K562 (cell line): ENCODE measurements around the gene DHCR24. TPM values are rescaled to one million over a fixed set of nuclear protein-coding genes. Genes with fewer than 3 reads are reported as not detected.

ENCODE experiments used
- ATAC-seq: fragments of 200-7000 bp; cut with Tn5 transposase; 3 replicates; pipeline ENCODE4 v1.9.1; 2020; ENCODE audit warnings: moderate library complexity
- BruUV-seq: library from RNA; stranded (reverse); fragments of 400-500 nt; replicated peaks from 2 replicates; lab custom pipeline; 2021; lab: Mats Ljungman, UMichigan
- CTCF ChIA-PET: fragments of 300-600 bp; formaldehyde crosslinking; extraction: SDS; loops from one replicate; lab custom pipeline; 2021; ENCODE audit warnings: low intra/inter-chr PET ratio; lab: Yijun Ruan, JAX
- POLR2A ChIA-PET: fragments of 300-600, 350-650 bp; sonication (Branson Sonifier 250); formaldehyde crosslinking; extraction: SDS; loops from one replicate; lab custom pipeline; 2021; ENCODE audit warnings: antibody characterized with exemption, inconsistent platforms; lab: Yijun Ruan, JAX
- DNase-seq, 4 experiments: peaks; one replicate each; pipeline versions ENCODE4 v3.0.0 to v3.0.0-alpha.2; 2011 to 2018; ENCODE audit warnings: low spot score in 3 of 4, mixed read lengths in 3 of 4; ENCODE audit errors: extremely low read depth in 1 of 4
- FAIRE-seq: peaks from 2 replicates; lab custom pipeline; 2011; peaks lifted over from hg19 to GRCh38; lab: Jason Lieb, UNC
- H2AFZ ChIP-seq: 2 replicates; pipeline ENCODE4 v1.6.0; 2011; ENCODE audit warnings: low read depth, low read length, control low read depth, inconsistent platforms
- H3K27ac ChIP-seq: fragments of 200-600 bp; 3 replicates; pipeline ENCODE4 v1.8.0; 2011; ENCODE audit warnings: low read depth, mild to moderate bottlenecking, control low read depth, inconsistent platforms, low read length, moderate library complexity, mixed read lengths; ENCODE audit errors: extremely low read depth
- H3K27me3 ChIP-seq, 2 experiments: fragments of 300-600 bp in 1 of 2; 2 replicates in 1 of 2; 3 replicates in 1 of 2; pipeline versions ENCODE4 v1.6.0 to v1.8.0; 2011; ENCODE audit warnings: inconsistent platforms in 2 of 2, low read length in 2 of 2, mild to moderate bottlenecking in 1 of 2, mixed read lengths in 1 of 2, moderate library complexity in 1 of 2; ENCODE audit not compliant: control insufficient read depth in 2 of 2, insufficient read depth in 2 of 2
- H3K36me3 ChIP-seq: fragments of 300-600 bp; 3 replicates; pipeline ENCODE4 v1.8.0; 2011; ENCODE audit warnings: mild to moderate bottlenecking, low read length, inconsistent platforms; ENCODE audit not compliant: control insufficient read depth, insufficient read depth
- H3K4me1 ChIP-seq, 2 experiments: fragments of 200-600 bp in 1 of 2; replicated peaks in 1 of 2; 2 replicates in 1 of 2; 3 replicates in 1 of 2; pipeline versions ENCODE4 v1.5.1 to v1.8.0; 2011; ENCODE audit warnings: inconsistent platforms in 2 of 2, low read length in 2 of 2, mild to moderate bottlenecking in 1 of 2, mixed read lengths in 1 of 2, moderate library complexity in 1 of 2; ENCODE audit not compliant: control insufficient read depth in 2 of 2, insufficient read depth in 2 of 2
- H3K4me2 ChIP-seq: 2 replicates; pipeline ENCODE4 v1.6.1; 2011; ENCODE audit warnings: low read length, control low read depth, inconsistent platforms, mixed read lengths; ENCODE audit not compliant: insufficient read depth
- H3K4me3 ChIP-seq: fragments of 200-600 bp; sonication (generic), shearing (Covaris generic); 2 replicates; pipeline ENCODE4 v1.5.1; 2016; ENCODE audit warnings: control low read depth, inconsistent platforms
- H3K79me2 ChIP-seq: fragments of 200-600 bp; 3 replicates; pipeline ENCODE4 v1.8.0; 2011; ENCODE audit warnings: low read length, inconsistent platforms; ENCODE audit not compliant: control insufficient read depth, insufficient read depth
- H3K9ac ChIP-seq, 2 experiments: 2 replicates each; pipeline versions ENCODE4 v1.6.0 to v1.6.1; 2011; ENCODE audit warnings: low read depth in 2 of 2, low read length in 2 of 2, control low read depth in 1 of 2, inconsistent platforms in 1 of 2, mild to moderate bottlenecking in 1 of 2, mixed read lengths in 1 of 2; ENCODE audit not compliant: insufficient read depth in 1 of 2
- H3K9me1 ChIP-seq: one replicate; pipeline ENCODE4 v1.6.0; 2011; ENCODE audit warnings: inconsistent platforms, mild to moderate bottlenecking, low read length, moderate library complexity; ENCODE audit not compliant: control insufficient read depth, insufficient read depth
- H3K9me3 ChIP-seq: replicated peaks from 2 replicates; pipeline ENCODE4 v1.5.1; 2011; ENCODE audit warnings: low read depth, low read length, inconsistent platforms; ENCODE audit not compliant: control insufficient read depth, insufficient read depth
- H4K20me1 ChIP-seq: replicated peaks from 2 replicates; pipeline ENCODE4 v1.6.1; 2011; ENCODE audit warnings: low read length, inconsistent platforms, mixed read lengths; ENCODE audit not compliant: control insufficient read depth, insufficient read depth
- CREB1 ChIP-seq, 2 experiments: sonication (generic) in 1 of 2; formaldehyde crosslinking in 1 of 2; IDR thresholded peaks; 2 replicates each; pipeline versions ENCODE4 v1.6.1 to v1.8.0; 2012 to 2022; ENCODE audit warnings: inconsistent platforms in 1 of 2, mild to moderate bottlenecking in 1 of 2, missing genetic modification reagents in 1 of 2, moderate library complexity in 1 of 2
- E2F3 ChIP-seq: fragments of 250-450 bp; sonication (Bioruptor Pico); IDR thresholded peaks from 2 replicates; pipeline ENCODE4 v1.4.0; 2020; ENCODE audit warnings: mild to moderate bottlenecking
- FOS ChIP-seq: IDR thresholded peaks from 3 replicates; pipeline ENCODE4 v1.6.1; 2011; ENCODE audit not compliant: insufficient read length; ENCODE audit errors: extremely low read depth
- FOXP1 ChIP-seq: sonication (generic); formaldehyde crosslinking; IDR thresholded peaks from 2 replicates; pipeline ENCODE4 v1.8.0; 2022; ENCODE audit warnings: mild to moderate bottlenecking, missing genetic modification reagents
- LARP7 ChIP-seq: fragments of 450-650 bp; IDR thresholded peaks from 2 replicates; pipeline ENCODE4 v1.6.1; 2016
- MTF1 ChIP-seq: fragments of 250-450 bp; sonication (Bioruptor Pico); IDR thresholded peaks from 2 replicates; pipeline ENCODE4 v1.9.0; 2021; ENCODE audit warnings: moderate library complexity, mild to moderate bottlenecking, inconsistent platforms, borderline replicate concordance
- PHTF2 ChIP-seq: fragments of 250-450 bp; sonication (Bioruptor Pico); IDR thresholded peaks from 2 replicates; pipeline ENCODE4 v1.5.0; 2021; ENCODE audit warnings: mild to moderate bottlenecking
- PRPF4 ChIP-seq: fragments of 200-400 bp; formaldehyde crosslinking; IDR thresholded peaks from one replicate; pipeline ENCODE4 v1.6.1; 2017; ENCODE audit warnings: low read length, low read depth, mild to moderate bottlenecking; ENCODE audit not compliant: insufficient read depth, poor library complexity, severe bottlenecking
- SRSF3 ChIP-seq: fragments of 200-400 bp; formaldehyde crosslinking; IDR thresholded peaks from 2 replicates; pipeline ENCODE4 v1.6.1; 2016; ENCODE audit warnings: mild to moderate bottlenecking, low read length, moderate library complexity; ENCODE audit not compliant: insufficient read depth
- TRIM28 ChIP-seq: fragments of 450-650 bp; IDR thresholded peaks from 2 replicates; pipeline ENCODE4 v1.6.1; 2017
- XRCC4 ChIP-seq: IDR thresholded peaks from one replicate; pipeline ENCODE4 v1.6.1; 2011; ENCODE audit not compliant: insufficient read depth, insufficient read length; ENCODE audit errors: extremely low read depth
- ZBTB7A ChIP-seq: IDR thresholded peaks from 2 replicates; pipeline ENCODE4 v1.6.1; 2011; ENCODE audit warnings: low read depth, mild to moderate bottlenecking, low read length, moderate library complexity, borderline replicate concordance; ENCODE audit not compliant: control insufficient read depth
- ZNF24 ChIP-seq: fragments of 450-650 bp; IDR thresholded peaks from 2 replicates; pipeline ENCODE4 v1.6.1; 2016
- ZNF311 ChIP-seq: fragments of 250-450 bp; sonication (Bioruptor Pico); IDR thresholded peaks from 2 replicates; pipeline ENCODE4 v1.4.0; 2020; ENCODE audit warnings: mild to moderate bottlenecking, moderate library complexity
- WGBS: fragments of 100-300 bp; shearing (Covaris generic); methylation state at CpG from one replicate; pipeline ENCODE4 v1.1.6; 2016; ENCODE audit warnings: low coverage, mixed read lengths; ENCODE audit not compliant: insufficient coverage; ENCODE audit errors: missing lambda C conversion rate; 5-methylcytosine and 5-hydroxymethylcytosine counted together
- in situ Hi-C: fragments of 300-500 bp; cut with MboI; formaldehyde crosslinking; loops from 4 replicates; pipeline ENCODE4 v1.15.0; 2018; ENCODE audit warnings: inconsistent platforms, mixed read lengths
- intact Hi-C: fragments of 100-400 bp; cut with micrococcal nuclease; formaldehyde crosslinking; loops from 2 replicates; pipeline ENCODE4 v1.14.2; 2022
- polyA plus RNA-seq, 8 experiments: library from polyadenylated mRNA; depleted of rRNA in 4 of 8; stranded (reverse) in 5 of 8; unstranded in 3 of 8; fragments of >200 nt; fragmentation: Nextera tagmentation in 2 of 8; fragmentation: Illumina TruSeq in 1 of 8; extraction: Ambion mirVana in 2 of 8; extraction: Trizol in 1 of 8; gene quantifications; 2 replicates each; pipeline versions ENCODE4 v1.2.1 to v1.2.3, GENCODE V29; 2011 to 2014; ENCODE audit warnings: inconsistent platforms in 1 of 8, missing spikeins in 1 of 8
- total RNA-seq, 7 experiments: library from RNA; depleted of rRNA in 6 of 7; stranded (reverse); fragments of >200 nt in 6 of 7; fragmentation: Illumina TruSeq in 2 of 7; extraction: Trizol in 2 of 7; gene quantifications; 2 replicates each; pipeline versions ENCODE4 v1.2.1 to v1.2.3, GENCODE V29; 2011 to 2021; ENCODE audit warnings: low replicate concordance in 1 of 7
- TF ChIP-seq, protein P1 (sequence below): sonication (generic); formaldehyde crosslinking; IDR thresholded peaks from 2 replicates; pipeline ENCODE4 v1.8.0; 2022; ENCODE audit warnings: mild to moderate bottlenecking, low read depth, missing genetic modification reagents
- TF ChIP-seq, protein P2 (sequence below): sonication (generic); formaldehyde crosslinking; IDR thresholded peaks from 2 replicates; pipeline ENCODE4 v1.4.0; 2020; ENCODE audit warnings: mild to moderate bottlenecking, missing genetic modification reagents
- TF ChIP-seq, protein P3 (sequence below): fragments of 450-650 bp; formaldehyde crosslinking; IDR thresholded peaks from 2 replicates; pipeline ENCODE4 v1.4.0; 2020; ENCODE audit warnings: mild to moderate bottlenecking, moderate library complexity

Gene DHCR24
- total and polyA plus RNA-seq, 9 of the 15 experiments (the other 6 are each of a cell fraction or from before 2014, with no cell fraction given): 23.4 to 161 (median 79.9) TPM

DNA sequence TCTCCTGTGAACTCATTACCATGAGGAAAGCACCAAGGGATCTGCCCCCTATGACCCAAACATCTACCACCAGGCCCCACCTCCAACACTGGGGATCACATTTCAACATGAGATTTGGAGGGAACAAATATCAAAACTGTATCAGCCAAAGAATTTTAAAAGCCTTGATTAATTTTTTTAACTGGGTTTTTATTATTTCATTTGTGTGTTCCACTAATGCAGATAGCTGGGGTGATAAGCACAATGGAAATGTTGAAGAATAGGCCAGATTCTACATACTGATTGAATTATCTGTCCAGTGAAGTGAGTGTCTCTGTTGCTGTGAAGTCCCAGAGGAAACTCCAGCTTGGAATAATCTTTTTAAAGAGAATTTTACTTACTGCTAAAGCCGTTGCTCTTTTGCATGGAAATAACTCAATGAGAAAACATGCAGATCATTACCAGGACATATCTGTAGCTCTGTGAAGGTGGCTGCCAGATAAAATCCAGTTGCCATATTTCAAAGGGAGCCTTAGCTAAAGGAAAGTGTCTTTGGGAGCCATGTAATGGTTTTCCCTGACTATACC lies 44.4 kb upstream of the DHCR24 start:
- Histone ChIP-seq H3K9me3 (0 out of 2 replicates have a peak, but pooled peaks cover 2% of the 10 kb centered on the region), H3K36me3 (no peaks in the 10 kb centered on the region), H3K9me1 (no peaks in the 10 kb centered on the region), H3K27ac (no peak overlapping the region), H2AFZ (no peak overlapping the region), H3K27me3 (peaks cover 2 to 4% of the 10 kb centered on the region in 2 experiments; a peak in 1 of 5 replicates), H3K79me2 (no peaks in the 10 kb centered on the region), H4K20me1 (no peaks in the 10 kb centered on the region), H3K4me3 (no peak overlapping the region), H3K4me2 (no peak overlapping the region), H3K9ac (no peak overlapping the region), H3K4me1 (peaks cover 0 to 7% of the 10 kb centered on the region in 2 experiments; a peak in 3 of 5 replicates)
- FAIRE-seq (no peak), DNase-seq (no peak), ATAC-seq (no peak)
- ChIA-PET CTCF (no interaction called here), POLR2A (interaction anchor here (1.1 to 1.2 kb wide), 2 partner anchors 9 to 71 kb away, joined by 4 read pairs; no protein-coding TSS in a partner anchor)
- 0% methylated on average over 1 of the region's 1 CpG for WGBS
- no TSS peak for BruUV-seq
- intact Hi-C loops (no loop called here), in situ Hi-C loops (no loop called here)
- TF ChIP-seq, protein P1, sequence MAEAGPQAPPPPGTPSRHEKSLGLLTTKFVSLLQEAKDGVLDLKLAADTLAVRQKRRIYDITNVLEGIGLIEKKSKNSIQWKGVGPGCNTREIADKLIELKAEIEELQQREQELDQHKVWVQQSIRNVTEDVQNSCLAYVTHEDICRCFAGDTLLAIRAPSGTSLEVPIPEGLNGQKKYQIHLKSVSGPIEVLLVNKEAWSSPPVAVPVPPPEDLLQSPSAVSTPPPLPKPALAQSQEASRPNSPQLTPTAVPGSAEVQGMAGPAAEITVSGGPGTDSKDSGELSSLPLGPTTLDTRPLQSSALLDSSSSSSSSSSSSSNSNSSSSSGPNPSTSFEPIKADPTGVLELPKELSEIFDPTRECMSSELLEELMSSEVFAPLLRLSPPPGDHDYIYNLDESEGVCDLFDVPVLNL (CRISPR knock-in tag): no peak
- TF ChIP-seq ZNF24 (no peak), ZBTB7A (no peak), SRSF3 (no peak), PRPF4 (no peak), FOS (no peak), XRCC4 (no peak), MTF1 (CRISPR knock-in tag) (no peak), CREB1 (IDR thresholded peaks at IDR 0.05) (no peak), CREB1 (CRISPR knock-in tag; IDR thresholded peaks at IDR 0.05) (no peak), PHTF2 (CRISPR knock-in tag) (no peak), TRIM28 (no peak), E2F3 (no peak), LARP7 (no peak), FOXP1 (CRISPR knock-in tag) (no peak), ZNF311 (CRISPR knock-in tag) (no peak)
- TF ChIP-seq, protein P2, sequence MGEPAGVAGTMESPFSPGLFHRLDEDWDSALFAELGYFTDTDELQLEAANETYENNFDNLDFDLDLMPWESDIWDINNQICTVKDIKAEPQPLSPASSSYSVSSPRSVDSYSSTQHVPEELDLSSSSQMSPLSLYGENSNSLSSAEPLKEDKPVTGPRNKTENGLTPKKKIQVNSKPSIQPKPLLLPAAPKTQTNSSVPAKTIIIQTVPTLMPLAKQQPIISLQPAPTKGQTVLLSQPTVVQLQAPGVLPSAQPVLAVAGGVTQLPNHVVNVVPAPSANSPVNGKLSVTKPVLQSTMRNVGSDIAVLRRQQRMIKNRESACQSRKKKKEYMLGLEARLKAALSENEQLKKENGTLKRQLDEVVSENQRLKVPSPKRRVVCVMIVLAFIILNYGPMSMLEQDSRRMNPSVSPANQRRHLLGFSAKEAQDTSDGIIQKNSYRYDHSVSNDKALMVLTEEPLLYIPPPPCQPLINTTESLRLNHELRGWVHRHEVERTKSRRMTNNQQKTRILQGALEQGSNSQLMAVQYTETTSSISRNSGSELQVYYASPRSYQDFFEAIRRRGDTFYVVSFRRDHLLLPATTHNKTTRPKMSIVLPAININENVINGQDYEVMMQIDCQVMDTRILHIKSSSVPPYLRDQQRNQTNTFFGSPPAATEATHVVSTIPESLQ: no peak
- TF ChIP-seq, protein P3, sequence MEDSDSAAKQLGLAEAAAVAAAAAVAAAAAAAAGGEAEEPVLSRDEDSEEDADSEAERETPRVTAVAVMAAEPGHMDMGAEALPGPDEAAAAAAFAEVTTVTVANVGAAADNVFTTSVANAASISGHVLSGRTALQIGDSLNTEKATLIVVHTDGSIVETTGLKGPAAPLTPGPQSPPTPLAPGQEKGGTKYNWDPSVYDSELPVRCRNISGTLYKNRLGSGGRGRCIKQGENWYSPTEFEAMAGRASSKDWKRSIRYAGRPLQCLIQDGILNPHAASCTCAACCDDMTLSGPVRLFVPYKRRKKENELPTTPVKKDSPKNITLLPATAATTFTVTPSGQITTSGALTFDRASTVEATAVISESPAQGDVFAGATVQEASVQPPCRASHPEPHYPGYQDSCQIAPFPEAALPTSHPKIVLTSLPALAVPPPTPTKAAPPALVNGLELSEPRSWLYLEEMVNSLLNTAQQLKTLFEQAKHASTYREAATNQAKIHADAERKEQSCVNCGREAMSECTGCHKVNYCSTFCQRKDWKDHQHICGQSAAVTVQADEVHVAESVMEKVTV: no peak
